H4 (cell line): Measurements from ENCODE around the gene LIG1. TPM values are rescaled to one million over a fixed set of nuclear protein-coding genes. Genes with fewer than 3 reads are reported as not detected.
A peak's percentile ranks its signal among the peaks of the same experiment; 100 is the strongest.
"Not testable (repeated sequence)": the region's sequence is repeated elsewhere in the genome, so short reads cannot be mapped to it uniquely, and the experiment has no call there.

Experiments used
- DNase-seq: peaks from one replicate; pipeline ENCODE4 v3.0.0-alpha.2; 2015; ENCODE audit warnings: low spot score
- total RNA-seq: library from RNA; depleted of rRNA; stranded (reverse); fragments of >200 nt; shearing (Covaris generic); gene quantifications from 2 replicates; pipeline ENCODE4 v1.2.3, GENCODE V29; 2014

LIG1 gene
- total RNA-seq, 1 experiment from 2014 or later = 58.5 TPM

GRCh38 chr19:48121909-48122371, 48.2 kb downstream of the LIG1 start:
- DNase-seq = no peak

GRCh38 chr19:48121066-48121465, 49.1 kb downstream of the LIG1 start:
- DNase-seq = no peak

GRCh38 chr19:48120505-48120904, 49.6 kb downstream of the LIG1 start:
- DNase-seq = no peak

- DNase-seq = no peak
Observed at GRCh38 chr19:48118131-48118517, 52.0 kb downstream of the LIG1 start.

- no peak for DNase-seq
Observed at GRCh38 chr19:48117515-48118130, 52.5 kb downstream of the LIG1 start.

- DNase-seq = no peak
Observed at GRCh38 chr19:48113190-48113917, 56.8 kb downstream of the LIG1 start.

- no peak for DNase-seq
Observed at GRCh38 chr19:48111280-48111679, 58.9 kb downstream of the LIG1 start.

GRCh38 chr19:48110350-48110966, 59.7 kb downstream of the LIG1 start, which contains the start of gene PLA2G4C:
TSS of gene PLA2G4C (minus strand) at chr19:48110817. CDS start at chr19:48106529, 4,288 bp downstream.
- peak; percentile 85 for DNase-seq

GRCh38 chr19:48108997-48109782, 61.0 kb downstream of the LIG1 start:
- DNase-seq = no peak

GRCh38 chr19:48103922-48104321, 66.2 kb downstream of the LIG1 start:
- no peak for DNase-seq

- DNase-seq = peak; percentile 49
Observed at GRCh38 chr19:48102870-48103751, 67.0 kb downstream of the LIG1 start.

- no peak for DNase-seq
Observed at GRCh38 chr19:48095612-48096175, 74.5 kb downstream of the LIG1 start.

- no peak for DNase-seq
Observed at GRCh38 chr19:48094855-48095203, 75.3 kb downstream of the LIG1 start.

GRCh38 chr19:48094129-48094854, 75.9 kb downstream of the LIG1 start:
- DNase-seq = no peak

GRCh38 chr19:48091111-48091718, 78.9 kb downstream of the LIG1 start:
- DNase-seq = peak; percentile 95

- DNase-seq = peak; percentile 88
Observed at GRCh38 chr19:48090281-48090802, 79.8 kb downstream of the LIG1 start.

GRCh38 chr19:48088991-48089390, 81.2 kb downstream of the LIG1 start:
- DNase-seq = not testable (repeated sequence)

- no peak for DNase-seq
Observed at GRCh38 chr19:48085904-48086864, 84.0 kb downstream of the LIG1 start.
